ENCODE data around the gene CBX4. TPM values are rescaled to one million over a fixed set of nuclear protein-coding genes. Genes with fewer than 3 reads are reported as not detected.

CBX4 gene
- total RNA-seq, 2 donors from 2014 or later: 4.2 to 4.9 TPM

GRCh38 chr17:79814974-79815835, 24.0 kb downstream of the CBX4 start:
- Histone ChIP-seq H3K27ac (ENCODE audit: low read depth, low read length) (no peak overlapping the region), H3K9ac (ENCODE audit: extremely low read depth, low read length, poor library complexity, severe bottlenecking) (no peak overlapping the region), H3K27me3 (ENCODE audit: control insufficient read depth, insufficient read depth, low read length, poor library complexity, severe bottlenecking) (peaks cover 94% of the 10 kb centered on the region), H3K4me3 (ENCODE audit: low read length) (no peak overlapping the region), H3K9me3 (ENCODE audit: control insufficient read depth, low read length) (no peaks in the 10 kb centered on the region), H3K4me1 (ENCODE audit: control insufficient read depth, insufficient read depth, low read length) (peaks cover 3% of the 10 kb centered on the region), H3K36me3 (ENCODE audit: control insufficient read depth, insufficient read depth, low read length) (no peaks in the 10 kb centered on the region)
- H3K36me3 Mint-ChIP-seq (ENCODE audit: low read depth): no peaks in the 10 kb centered on the region
- TF ChIP-seq CTCF (conservative IDR thresholded peaks at IDR 0.05): no peak
- DNase-seq: peak; percentile 81
- H3K27ac Mint-ChIP-seq: no peak overlapping the region
- H3K4me1 Mint-ChIP-seq: peaks cover 14% of the 10 kb centered on the region
- H3K9me3 Mint-ChIP-seq: peaks cover 5% of the 10 kb centered on the region
- WGBS, 2 experiments (ENCODE audit: insufficient coverage in 1 of 2, insufficient read length in 1 of 2): 3 to 4% methylated on average over 42 to 96 of the region's 96 CpGs
- H3K27me3 Mint-ChIP-seq (ENCODE audit: insufficient read depth): peaks cover 92% of the 10 kb centered on the region
- H3K4me3 Mint-ChIP-seq: peak overlapping the region; percentile 40

- Mint-ChIP-seq H3K4me1 (peaks cover 14% of the 10 kb centered on the region), H3K27ac (no peak overlapping the region), H3K27me3 (ENCODE audit: insufficient read depth) (peaks cover 90% of the 10 kb centered on the region), H3K36me3 (ENCODE audit: low read depth) (no peaks in the 10 kb centered on the region), H3K9me3 (peaks cover 5% of the 10 kb centered on the region), H3K4me3 (peak overlapping the region; percentile 40)
- H3K4me1 ChIP-seq (ENCODE audit: control insufficient read depth, insufficient read depth, low read length): peaks cover 3% of the 10 kb centered on the region
- H3K36me3 ChIP-seq (ENCODE audit: control insufficient read depth, insufficient read depth, low read length): no peaks in the 10 kb centered on the region
- no peak overlapping the region for H3K27ac ChIP-seq (ENCODE audit: low read depth, low read length)
- TF ChIP-seq CTCF (conservative IDR thresholded peaks at IDR 0.05): no peak
- no peak overlapping the region for H3K9ac ChIP-seq (ENCODE audit: extremely low read depth, low read length, poor library complexity, severe bottlenecking)
- H3K9me3 ChIP-seq (ENCODE audit: control insufficient read depth, low read length): no peaks in the 10 kb centered on the region
- 6 to 8% methylated on average over 9 to 40 of the region's 43 CpGs for WGBS, 2 experiments (ENCODE audit: insufficient coverage in 1 of 2, insufficient read length in 1 of 2)
- no peak overlapping the region for H3K4me3 ChIP-seq (ENCODE audit: low read length)
- peaks cover 88% of the 10 kb centered on the region for H3K27me3 ChIP-seq (ENCODE audit: control insufficient read depth, insufficient read depth, low read length, poor library complexity, severe bottlenecking)
- DNase-seq: peak; percentile 83
Observed at GRCh38 chr17:79814127-79814973, 24.9 kb downstream of the CBX4 start.

GRCh38 chr17:79813297-79814126, 25.7 kb downstream of the CBX4 start:
- DNase-seq: peak; percentile 80

More at GRCh38 chr17:79813297-79814126, 25.7 kb downstream of the CBX4 start:
- Histone ChIP-seq H3K36me3 (ENCODE audit: control insufficient read depth, insufficient read depth, low read length) (no peaks in the 10 kb centered on the region), H3K4me3 (ENCODE audit: low read length) (no peak overlapping the region), H3K4me1 (ENCODE audit: control insufficient read depth, insufficient read depth, low read length) (peaks cover 3% of the 10 kb centered on the region), H3K9ac (ENCODE audit: extremely low read depth, low read length, poor library complexity, severe bottlenecking) (no peak overlapping the region), H3K27ac (ENCODE audit: low read depth, low read length) (no peak overlapping the region), H3K27me3 (ENCODE audit: control insufficient read depth, insufficient read depth, low read length, poor library complexity, severe bottlenecking) (peaks cover 88% of the 10 kb centered on the region), H3K9me3 (ENCODE audit: control insufficient read depth, low read length) (no peaks in the 10 kb centered on the region)
- peaks cover 17% of the 10 kb centered on the region for H3K4me1 Mint-ChIP-seq
- 0 to 1% methylated on average over 9 to 89 of the region's 89 CpGs for WGBS, 2 experiments (ENCODE audit: insufficient coverage in 1 of 2, insufficient read length in 1 of 2)
- H3K4me3 Mint-ChIP-seq: peak overlapping the region; percentile 46
- peaks cover 5% of the 10 kb centered on the region for H3K9me3 Mint-ChIP-seq
- no peaks in the 10 kb centered on the region for H3K36me3 Mint-ChIP-seq (ENCODE audit: low read depth)
- peaks cover 90% of the 10 kb centered on the region for H3K27me3 Mint-ChIP-seq (ENCODE audit: insufficient read depth)
- no peak overlapping the region for H3K27ac Mint-ChIP-seq
- TF ChIP-seq CTCF (conservative IDR thresholded peaks at IDR 0.05): no peak

Data from endodermal cell (in vitro differentiated cells).